Measurements from ENCODE around the gene SYNE4. TPM values are rescaled to one million over a fixed set of nuclear protein-coding genes. Genes with fewer than 3 reads are reported as not detected.

Gene SYNE4
- total RNA-seq, 1 experiment from 2014 or later = 1.1 TPM

- Histone ChIP-seq H3K36me3 (ENCODE audit: control insufficient read depth, insufficient read depth, low read length) (no peaks in the 10 kb centered on the region), H3K27ac (ENCODE audit: low read length) (no peak overlapping the region), H3K27me3 (ENCODE audit: control insufficient read depth, insufficient read depth, low read length) (no peaks in the 10 kb centered on the region), H3K4me1 (ENCODE audit: control insufficient read depth, insufficient read depth, low read length) (peaks cover under 1% of the 10 kb centered on the region), H3K9me3 (ENCODE audit: control insufficient read depth, insufficient read depth, low read depth, low read length) (no peaks in the 10 kb centered on the region), H3K4me3 (ENCODE audit: low read depth in 2 of 2, low read length in 2 of 2) (no peak overlapping the region)
- intact Hi-C loops (cut with micrococcal nuclease; ENCODE audit: unreplicated experiment) = no loop called here
- TF ChIP-seq POLR2AphosphoS5 (IDR thresholded peaks at IDR 0.05; ENCODE audit: low read depth, low read length) (no peak), SIN3A (IDR thresholded peaks at IDR 0.05; ENCODE audit: borderline replicate concordance, insufficient read depth, low read depth, low read length) (no peak), TCF7L2 (IDR thresholded peaks at IDR 0.05; ENCODE audit: low read depth, low read length) (no peak), CTCF (IDR thresholded peaks at IDR 0.05) (peak; percentile 78), REST (IDR thresholded peaks at IDR 0.05; ENCODE audit: insufficient read depth in 1 of 2, low read depth in 2 of 2, low read length in 1 of 2) (no peak)
- in situ Hi-C loops (cut with HindIII; ENCODE audit: low pct_unique_long_range_greater_than_20kb, low sequenced_read_pairs) = no loop called here
- BruUV-seq (replicated peaks) = no TSS peak
- ChIA-PET POLR2A (no interaction called here), CTCF (no interaction called here)
- no peak for ATAC-seq
- DNase-seq (ENCODE audit: low read depth, low spot score) = no peak
Observed at GRCh38 chr19:36051236-36051635, 42.6 kb upstream of the SYNE4 start.

GRCh38 chr19:36049080-36049698 lies 40.6 kb upstream of the SYNE4 start:
- no peak overlapping the region for H3K4me3 ChIP-seq (ENCODE audit: low read depth in 2 of 2, low read length in 2 of 2)
- CTCF ChIA-PET = interaction anchor here (0.6 kb wide), 1 partner anchor 255 kb away, joined by 4 read pairs; no protein-coding TSS in a partner anchor
- no peak for TF ChIP-seq REST (IDR thresholded peaks at IDR 0.05; ENCODE audit: insufficient read depth in 1 of 2, low read depth in 2 of 2, low read length in 1 of 2)
- TF ChIP-seq CTCF (IDR thresholded peaks at IDR 0.05) = no peak
- no peak for TF ChIP-seq TCF7L2 (IDR thresholded peaks at IDR 0.05; ENCODE audit: low read depth, low read length)
- TF ChIP-seq POLR2AphosphoS5 (IDR thresholded peaks at IDR 0.05; ENCODE audit: low read depth, low read length) = no peak
- TF ChIP-seq SIN3A (IDR thresholded peaks at IDR 0.05; ENCODE audit: borderline replicate concordance, insufficient read depth, low read depth, low read length) = no peak
- H3K9me3 ChIP-seq (ENCODE audit: control insufficient read depth, insufficient read depth, low read depth, low read length) = no peaks in the 10 kb centered on the region
- intact Hi-C loops (cut with micrococcal nuclease; ENCODE audit: unreplicated experiment) = no loop called here
- no peaks in the 10 kb centered on the region for H3K36me3 ChIP-seq (ENCODE audit: control insufficient read depth, insufficient read depth, low read length)
- DNase-seq (ENCODE audit: low read depth, low spot score) (no peak), ATAC-seq (no peak)
- no peaks in the 10 kb centered on the region for H3K4me1 ChIP-seq (ENCODE audit: control insufficient read depth, insufficient read depth, low read length)
- no peak overlapping the region for H3K27ac ChIP-seq (ENCODE audit: low read length)
- POLR2A ChIA-PET = interaction anchor here (0.7 kb wide), 1 partner anchor 64 kb away, joined by 4 read pairs; no protein-coding TSS in a partner anchor
- BruUV-seq (replicated peaks) = no TSS peak
- in situ Hi-C loops (cut with HindIII; ENCODE audit: low pct_unique_long_range_greater_than_20kb, low sequenced_read_pairs) = no loop called here
- no peaks in the 10 kb centered on the region for H3K27me3 ChIP-seq (ENCODE audit: control insufficient read depth, insufficient read depth, low read length)

Measured in Panc1 (cell line).